A673 (cell line): ENCODE data around the gene COMMD6. TPM values are rescaled to one million over a fixed set of nuclear protein-coding genes. Genes with fewer than 3 reads are reported as not detected.

Experiments
- BruUV-seq: library from RNA; stranded (reverse); fragments of 400-500 nt; replicated peaks from 2 replicates; lab custom pipeline; 2021; lab: Mats Ljungman, UMichigan
- CTCF ChIA-PET: fragments of 300-600 bp; sonication (Branson Sonifier 250); formaldehyde crosslinking; loops from one replicate; lab custom pipeline; 2022; ENCODE audit warnings: antibody characterized with exemption; lab: Charles Lee
- POLR2A ChIA-PET: fragments of 300-600 bp; sonication (Branson Sonifier 250); formaldehyde crosslinking; loops from one replicate; lab custom pipeline; 2022; ENCODE audit warnings: antibody characterized with exemption; ENCODE audit not compliant: low non-redundant PET; lab: Charles Lee
- DNase-seq: peaks from one replicate; pipeline ENCODE4 v3.0.0-alpha.2; 2015; ENCODE audit warnings: low spot score
- H3K27ac ChIP-seq: fragments of 200-600 bp; sonication (generic); 2 replicates; pipeline ENCODE4 v1.5.1; 2016; ENCODE audit warnings: mixed run types, low read depth, mild to moderate bottlenecking, mixed read lengths, antibody characterized with exemption, low read length; ENCODE audit not compliant: poor library complexity, severe bottlenecking
- H3K27me3 ChIP-seq: fragments of 200-600 bp; sonication (generic); replicated peaks from 2 replicates; pipeline ENCODE4 v1.6.1; 2017; ENCODE audit warnings: mixed run types, low read depth, mild to moderate bottlenecking, mixed read lengths, antibody characterized with exemption, low read length; ENCODE audit not compliant: insufficient read depth, poor library complexity
- H3K36me3 ChIP-seq: fragments of 200-600 bp; sonication (generic); 2 replicates; pipeline ENCODE4 v1.6.1; 2016; ENCODE audit warnings: mixed run types, mild to moderate bottlenecking, mixed read lengths, antibody characterized with exemption, low read length; ENCODE audit not compliant: insufficient read depth, poor library complexity, severe bottlenecking
- H3K4me1 ChIP-seq: fragments of 200-600 bp; sonication (generic); 2 replicates; pipeline ENCODE4 v1.6.1; 2017; ENCODE audit warnings: mixed run types, mild to moderate bottlenecking, mixed read lengths, antibody characterized with exemption, low read length; ENCODE audit not compliant: insufficient read depth, poor library complexity, severe bottlenecking
- H3K4me3 ChIP-seq: fragments of 200-600 bp; sonication (generic); 2 replicates; pipeline ENCODE4 v1.5.1; 2016; ENCODE audit warnings: low read depth, mixed run types, mild to moderate bottlenecking, mixed read lengths, low read length; ENCODE audit not compliant: poor library complexity, severe bottlenecking
- H3K9me3 ChIP-seq: fragments of 200-600 bp; sonication (generic); 2 replicates; pipeline ENCODE4 v1.6.1; 2016; ENCODE audit warnings: mixed run types, low read depth, mild to moderate bottlenecking, mixed read lengths, antibody characterized with exemption, low read length; ENCODE audit not compliant: poor library complexity, severe bottlenecking
- EZH2 ChIP-seq: fragments of 200-600 bp; sonication (generic); IDR thresholded peaks from 2 replicates; pipeline ENCODE4 v1.6.1; 2017; ENCODE audit warnings: borderline replicate concordance, low read depth, mild to moderate bottlenecking, mixed read lengths, antibody characterized with exemption, low read length; ENCODE audit not compliant: poor library complexity, severe bottlenecking
- intact Hi-C: fragments of 100-400 bp; cut with micrococcal nuclease; formaldehyde crosslinking; loops from one replicate; pipeline ENCODE4 v1.10.0; 2022; ENCODE audit not compliant: unreplicated experiment
- total RNA-seq: library from RNA; stranded (reverse); gene quantifications from 2 replicates; pipeline ENCODE4 v1.2.3, GENCODE V29; 2021
- TF ChIP-seq, protein P1 (sequence below): fragments of 300-800, 200-600 bp; sonication (generic); conservative IDR thresholded peaks from 2 replicates; pipeline ENCODE4 v1.5.1; 2017; ENCODE audit warnings: low read depth, mild to moderate bottlenecking, antibody characterized with exemption, low read length, moderate library complexity, mixed read lengths

The COMMD6 gene
- total RNA-seq, 1 experiment from 2014 or later = 60.4 TPM

DNA sequence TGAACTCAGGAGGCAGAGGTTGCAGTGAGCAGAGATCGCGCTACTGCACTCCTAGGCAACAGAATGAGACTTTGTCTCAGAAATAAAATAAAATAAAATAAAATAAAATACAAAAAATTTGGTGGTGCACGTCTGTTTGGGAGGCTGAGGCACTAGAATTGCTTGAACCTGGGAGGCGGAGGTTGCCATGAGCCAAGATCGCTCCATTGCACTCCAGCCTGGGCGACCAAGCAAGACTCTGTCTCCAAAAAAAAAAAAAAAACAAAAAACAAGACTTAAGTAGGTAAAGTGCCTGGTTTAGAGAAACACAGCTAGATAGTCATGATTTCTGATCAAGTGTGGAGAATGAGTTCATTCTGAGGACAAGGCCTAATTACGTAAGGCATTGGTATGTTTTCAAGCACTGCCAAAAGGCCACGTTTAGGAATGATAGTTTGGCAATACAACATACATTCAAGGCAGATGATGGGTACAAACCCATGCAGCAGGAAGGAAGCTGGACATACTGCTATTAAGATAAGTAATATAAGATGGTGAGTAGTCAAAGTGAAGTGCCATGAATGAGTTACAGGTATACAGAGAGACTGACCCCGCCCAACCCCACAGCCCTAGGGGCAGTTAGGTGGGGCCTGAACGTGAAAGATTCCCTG, 7.2 kb upstream of the COMMD6 start:
- Histone ChIP-seq H3K4me1 (peaks cover 4% of the 10 kb centered on the region), H3K27me3 (no peaks in the 10 kb centered on the region), H3K9me3 (no peaks in the 10 kb centered on the region), H3K27ac (no peak overlapping the region), H3K4me3 (no peak overlapping the region), H3K36me3 (no peaks in the 10 kb centered on the region)
- TF ChIP-seq, protein P1, sequence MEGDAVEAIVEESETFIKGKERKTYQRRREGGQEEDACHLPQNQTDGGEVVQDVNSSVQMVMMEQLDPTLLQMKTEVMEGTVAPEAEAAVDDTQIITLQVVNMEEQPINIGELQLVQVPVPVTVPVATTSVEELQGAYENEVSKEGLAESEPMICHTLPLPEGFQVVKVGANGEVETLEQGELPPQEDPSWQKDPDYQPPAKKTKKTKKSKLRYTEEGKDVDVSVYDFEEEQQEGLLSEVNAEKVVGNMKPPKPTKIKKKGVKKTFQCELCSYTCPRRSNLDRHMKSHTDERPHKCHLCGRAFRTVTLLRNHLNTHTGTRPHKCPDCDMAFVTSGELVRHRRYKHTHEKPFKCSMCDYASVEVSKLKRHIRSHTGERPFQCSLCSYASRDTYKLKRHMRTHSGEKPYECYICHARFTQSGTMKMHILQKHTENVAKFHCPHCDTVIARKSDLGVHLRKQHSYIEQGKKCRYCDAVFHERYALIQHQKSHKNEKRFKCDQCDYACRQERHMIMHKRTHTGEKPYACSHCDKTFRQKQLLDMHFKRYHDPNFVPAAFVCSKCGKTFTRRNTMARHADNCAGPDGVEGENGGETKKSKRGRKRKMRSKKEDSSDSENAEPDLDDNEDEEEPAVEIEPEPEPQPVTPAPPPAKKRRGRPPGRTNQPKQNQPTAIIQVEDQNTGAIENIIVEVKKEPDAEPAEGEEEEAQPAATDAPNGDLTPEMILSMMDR = no peak
- ChIA-PET CTCF (no interaction called here), POLR2A (interaction anchor here (0.8 kb wide), 1 partner anchor 39 kb away, joined by 8 read pairs; no protein-coding TSS in a partner anchor)
- BruUV-seq = no TSS peak
- intact Hi-C loops = no loop called here
- DNase-seq = no peak

DNA sequence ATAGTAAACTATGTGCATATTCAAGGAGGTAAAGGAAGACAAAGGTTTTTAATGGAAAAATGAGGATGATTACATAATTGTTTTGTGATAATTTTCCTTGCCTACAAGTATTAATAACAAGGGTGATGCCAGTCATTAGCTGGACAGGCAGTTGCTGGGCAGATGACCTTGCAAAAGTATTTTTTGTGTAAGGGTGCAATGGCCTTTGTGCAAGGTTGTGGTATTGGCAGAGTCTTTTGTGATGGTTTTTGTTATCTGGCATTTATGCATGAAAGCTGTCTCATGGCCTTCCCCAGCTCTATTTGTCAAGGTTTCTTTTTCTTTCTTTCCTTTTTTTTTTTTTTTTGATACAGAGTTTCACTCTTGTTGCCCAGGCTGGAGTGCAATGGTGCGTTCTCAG, 4.3 kb upstream of the COMMD6 start:
- intact Hi-C loops = no loop called here
- no TSS peak for BruUV-seq
- TF ChIP-seq EZH2 = no peak
- TF ChIP-seq, protein P1 = no peak
- no peaks in the 10 kb centered on the region for H3K9me3 ChIP-seq
- ChIA-PET POLR2A (no interaction called here), CTCF (no interaction called here)
- H3K36me3 ChIP-seq = no peaks in the 10 kb centered on the region
- no peak overlapping the region for H3K27ac ChIP-seq
- no peak overlapping the region for H3K4me3 ChIP-seq
- peaks cover under 1% of the 10 kb centered on the region for H3K4me1 ChIP-seq
- no peaks in the 10 kb centered on the region for H3K27me3 ChIP-seq
- no peak for DNase-seq

DNA sequence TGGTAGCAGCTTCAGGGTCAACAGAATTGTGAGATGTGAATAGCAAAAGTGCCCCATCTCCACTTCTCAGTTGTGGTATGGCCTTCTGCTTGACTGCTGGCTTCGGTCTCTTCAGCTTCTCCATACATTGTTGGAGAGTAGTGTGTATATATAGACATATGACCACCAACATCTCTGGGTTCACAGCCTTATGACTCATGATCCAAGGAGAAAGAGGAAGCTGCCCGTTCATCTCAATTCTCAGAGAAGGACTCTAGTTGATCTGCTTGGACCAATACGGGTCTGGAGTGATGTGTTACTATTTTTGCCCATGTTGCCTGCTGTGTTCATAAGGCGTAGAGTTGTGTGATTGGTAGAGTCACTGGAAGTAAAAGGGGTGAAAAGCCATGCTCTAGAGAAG, 3.6 kb upstream of the COMMD6 start:
- TF ChIP-seq, protein P1 = no peak
- TF ChIP-seq EZH2 = no peak
- Histone ChIP-seq H3K36me3 (no peaks in the 10 kb centered on the region), H3K27me3 (no peaks in the 10 kb centered on the region), H3K4me3 (no peak overlapping the region), H3K9me3 (no peaks in the 10 kb centered on the region), H3K27ac (no peak overlapping the region), H3K4me1 (peaks cover 6% of the 10 kb centered on the region)
- intact Hi-C loops = no loop called here
- ChIA-PET POLR2A (no interaction called here), CTCF (no interaction called here)
- no TSS peak for BruUV-seq
- DNase-seq = no peak
